Hepatocyte (in vitro differentiated cells): ENCODE measurements around the gene DCST1. TPM values are rescaled to one million over a fixed set of nuclear protein-coding genes. Genes with fewer than 3 reads are reported as not detected.

Experiments used
- DNase-seq: peaks from one replicate; pipeline ENCODE4 v3.0.0-alpha.2; 2016; ENCODE audit warnings: low spot score
- H2AFZ ChIP-seq: fragments of 200-600 bp; sonication (generic); 2 replicates; pipeline ENCODE4 v1.6.0; 2016; ENCODE audit warnings: antibody characterized with exemption, mild to moderate bottlenecking
- H3K27ac ChIP-seq: fragments of 200-600 bp; sonication (generic); 2 replicates; pipeline ENCODE4 v1.5.1; 2016; ENCODE audit warnings: mild to moderate bottlenecking
- H3K27me3 ChIP-seq: fragments of 200-600 bp; sonication (generic); 2 replicates; pipeline ENCODE4 v1.6.1; 2016
- H3K36me3 ChIP-seq: fragments of 200-600 bp; sonication (generic); replicated peaks from 2 replicates; pipeline ENCODE4 v1.5.1; 2016; ENCODE audit warnings: low read depth; ENCODE audit not compliant: insufficient read depth
- H3K4me1 ChIP-seq: fragments of 200-600 bp; sonication (generic); 2 replicates; pipeline ENCODE4 v1.5.1; 2016; ENCODE audit warnings: mild to moderate bottlenecking, moderate library complexity; ENCODE audit not compliant: insufficient read depth
- H3K4me2 ChIP-seq: fragments of 200-600 bp; sonication (generic); 2 replicates; pipeline ENCODE4 v1.6.0; 2016
- H3K4me3 ChIP-seq: fragments of 200-600 bp; sonication (generic); 2 replicates; pipeline ENCODE4 v1.5.1; 2016; ENCODE audit warnings: mild to moderate bottlenecking
- H3K79me2 ChIP-seq: fragments of 200-600 bp; sonication (generic); 2 replicates; pipeline ENCODE4 v1.6.0; 2017; ENCODE audit warnings: mild to moderate bottlenecking
- H3K9me2 ChIP-seq: fragments of 200-600 bp; sonication (generic); replicated peaks from 2 replicates; pipeline ENCODE4 v1.6.0; 2017; ENCODE audit warnings: mild to moderate bottlenecking; ENCODE audit not compliant: insufficient read depth
- H3K9me3 ChIP-seq: fragments of 200-600 bp; sonication (generic); 2 replicates; pipeline ENCODE4 v1.5.1; 2016; ENCODE audit warnings: low read depth, mild to moderate bottlenecking
- H4K20me1 ChIP-seq: fragments of 200-600 bp; sonication (generic); 2 replicates; pipeline ENCODE4 v1.6.0; 2016; ENCODE audit warnings: mild to moderate bottlenecking; ENCODE audit not compliant: insufficient read depth, poor library complexity, severe bottlenecking
- EZH2 ChIP-seq: fragments of 200-600 bp; sonication (generic); IDR thresholded peaks from 2 replicates; pipeline ENCODE4 v1.6.1; 2016; ENCODE audit warnings: antibody characterized with exemption, mild to moderate bottlenecking, borderline replicate concordance
- EZH2phosphoT487 ChIP-seq: fragments of 200-600 bp; sonication (generic); IDR thresholded peaks from one replicate; pipeline ENCODE4 v1.6.1; 2018; ENCODE audit warnings: antibody characterized with exemption, mild to moderate bottlenecking, low read depth, moderate library complexity; ENCODE audit not compliant: unreplicated experiment, severe bottlenecking
- WGBS: methylation state at CpG from one replicate; pipeline ENCODE4 v1.1.6; 2016; ENCODE audit warnings: low lambda C conversion rate; ENCODE audit errors: missing lambda C conversion rate; 5-methylcytosine and 5-hydroxymethylcytosine counted together
- polyA plus RNA-seq: library from polyadenylated mRNA; unstranded; fragments of >200 nt; fragmentation: Nextera tagmentation; extraction: Ambion mirVana; gene quantifications from 2 replicates; pipeline ENCODE4 v1.2.1, GENCODE V29; 2016
- total RNA-seq: library from RNA; depleted of rRNA; stranded (reverse); fragments of >200 nt; gene quantifications from 2 replicates; pipeline ENCODE4 v1.2.3, GENCODE V29; 2014
- TF ChIP-seq, protein P1 (sequence below): fragments of 200-600 bp; sonication (generic); IDR thresholded peaks from 2 replicates; pipeline ENCODE4 v1.5.1; 2016; ENCODE audit warnings: antibody characterized with exemption, mild to moderate bottlenecking; ENCODE audit not compliant: poor library complexity

The DCST1 gene
- total and polyA plus RNA-seq, 2 experiments from 2014 or later = 0.60 TPM; not detected in 1

DNA sequence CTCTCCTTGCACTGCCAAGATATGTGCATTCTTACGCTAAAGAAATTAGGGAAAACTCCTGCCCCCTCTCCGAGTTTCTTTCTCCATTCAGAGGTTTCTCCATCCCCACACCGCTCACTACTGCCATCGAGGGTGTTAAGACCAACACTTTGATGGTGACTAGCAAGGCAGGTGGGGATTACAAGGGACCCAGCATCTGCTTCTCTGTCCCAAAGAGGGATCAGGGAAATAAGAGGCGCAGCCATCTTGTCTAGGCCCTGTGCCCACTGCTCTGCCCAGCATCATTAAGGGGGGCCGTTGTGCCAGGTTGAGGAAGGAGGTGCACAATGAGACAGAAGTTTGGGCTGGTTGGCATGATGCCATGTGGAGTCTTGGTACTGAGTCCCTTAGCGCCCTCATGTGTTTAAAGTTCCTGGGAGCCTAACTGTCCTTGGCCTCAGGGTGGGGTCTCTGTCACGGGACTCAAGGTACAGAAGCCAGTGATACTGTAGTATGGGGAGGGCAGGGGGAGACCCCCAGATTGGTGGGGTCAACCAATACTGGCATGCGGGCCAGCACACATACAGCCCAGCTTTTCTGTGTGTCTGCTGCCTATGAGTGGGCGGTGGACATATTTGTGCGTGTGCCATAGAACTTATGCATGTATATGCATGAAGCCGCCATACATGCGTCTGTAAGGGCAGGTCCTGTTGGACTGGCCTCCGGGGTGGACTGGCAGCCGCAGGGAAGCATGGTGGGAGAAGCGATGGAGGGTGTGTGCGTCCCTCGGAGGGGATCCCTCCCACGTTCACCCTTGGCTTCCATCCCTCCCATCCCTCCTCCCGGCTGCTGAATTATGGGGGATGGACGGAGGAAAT, 50.5 kb downstream of the DCST1 start:
- no peaks in the 10 kb centered on the region for H3K9me3 ChIP-seq
- TF ChIP-seq, protein P1, sequence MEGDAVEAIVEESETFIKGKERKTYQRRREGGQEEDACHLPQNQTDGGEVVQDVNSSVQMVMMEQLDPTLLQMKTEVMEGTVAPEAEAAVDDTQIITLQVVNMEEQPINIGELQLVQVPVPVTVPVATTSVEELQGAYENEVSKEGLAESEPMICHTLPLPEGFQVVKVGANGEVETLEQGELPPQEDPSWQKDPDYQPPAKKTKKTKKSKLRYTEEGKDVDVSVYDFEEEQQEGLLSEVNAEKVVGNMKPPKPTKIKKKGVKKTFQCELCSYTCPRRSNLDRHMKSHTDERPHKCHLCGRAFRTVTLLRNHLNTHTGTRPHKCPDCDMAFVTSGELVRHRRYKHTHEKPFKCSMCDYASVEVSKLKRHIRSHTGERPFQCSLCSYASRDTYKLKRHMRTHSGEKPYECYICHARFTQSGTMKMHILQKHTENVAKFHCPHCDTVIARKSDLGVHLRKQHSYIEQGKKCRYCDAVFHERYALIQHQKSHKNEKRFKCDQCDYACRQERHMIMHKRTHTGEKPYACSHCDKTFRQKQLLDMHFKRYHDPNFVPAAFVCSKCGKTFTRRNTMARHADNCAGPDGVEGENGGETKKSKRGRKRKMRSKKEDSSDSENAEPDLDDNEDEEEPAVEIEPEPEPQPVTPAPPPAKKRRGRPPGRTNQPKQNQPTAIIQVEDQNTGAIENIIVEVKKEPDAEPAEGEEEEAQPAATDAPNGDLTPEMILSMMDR = peak; percentile 25
- no peak for TF ChIP-seq EZH2phosphoT487
- no peak for TF ChIP-seq EZH2
- no peak overlapping the region for H2AFZ ChIP-seq
- H4K20me1 ChIP-seq = peaks cover 2% of the 10 kb centered on the region
- no peaks in the 10 kb centered on the region for H3K36me3 ChIP-seq
- no peak overlapping the region for H3K27ac ChIP-seq
- DNase-seq = peak; percentile 52
- H3K9me2 ChIP-seq = no peaks in the 10 kb centered on the region
- H3K4me1 ChIP-seq = peaks cover 46% of the 10 kb centered on the region
- no peak overlapping the region for H3K4me3 ChIP-seq
- H3K4me2 ChIP-seq = peak overlapping the region; percentile 76
- H3K79me2 ChIP-seq = no peaks in the 10 kb centered on the region
- 38% methylated on average over 21 of the region's 21 CpGs for WGBS
- H3K27me3 ChIP-seq = peaks cover 48% of the 10 kb centered on the region

DNA sequence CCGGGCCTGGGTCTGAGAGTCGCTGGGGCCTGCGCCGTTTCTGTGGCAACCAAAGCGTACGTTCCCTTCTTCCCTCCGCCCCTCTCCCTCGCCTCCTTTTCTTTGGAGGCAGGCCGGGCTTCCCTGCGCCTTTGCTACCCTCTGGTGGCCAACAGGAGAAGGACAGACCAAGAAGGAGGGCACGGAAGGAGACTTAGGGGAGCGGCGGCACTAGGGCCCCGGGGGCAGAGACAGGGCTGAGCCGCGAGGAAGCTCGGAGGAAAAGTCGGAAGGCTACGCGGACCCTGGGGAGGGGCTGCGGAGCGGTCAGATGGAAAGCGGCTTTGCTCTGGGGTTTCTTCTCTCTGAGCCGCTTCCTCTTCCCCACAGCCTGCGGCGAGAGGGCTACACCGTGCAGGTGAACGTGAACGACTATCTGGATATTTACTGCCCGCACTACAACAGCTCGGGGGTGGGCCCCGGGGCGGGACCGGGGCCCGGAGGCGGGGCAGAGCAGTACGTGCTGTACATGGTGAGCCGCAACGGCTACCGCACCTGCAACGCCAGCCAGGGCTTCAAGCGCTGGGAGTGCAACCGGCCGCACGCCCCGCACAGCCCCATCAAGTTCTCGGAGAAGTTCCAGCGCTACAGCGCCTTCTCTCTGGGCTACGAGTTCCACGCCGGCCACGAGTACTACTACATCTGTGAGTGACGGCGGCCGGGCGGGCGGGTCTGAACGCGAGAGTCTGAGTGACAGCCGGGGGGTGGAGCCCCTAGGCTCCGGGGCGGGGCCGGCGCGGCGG, 51.3 kb downstream of the DCST1 start:
- Histone ChIP-seq H3K4me3 (peak overlapping the region; percentile 77), H3K27ac (peak overlapping the region; percentile 89), H3K36me3 (no peaks in the 10 kb centered on the region), H4K20me1 (peaks cover 2% of the 10 kb centered on the region), H3K9me2 (no peaks in the 10 kb centered on the region), H2AFZ (peak overlapping the region; percentile 87), H3K4me1 (peaks cover 38% of the 10 kb centered on the region), H3K27me3 (peaks cover 40% of the 10 kb centered on the region), H3K4me2 (peak overlapping the region; percentile 94), H3K79me2 (no peaks in the 10 kb centered on the region), H3K9me3 (no peaks in the 10 kb centered on the region)
- TF ChIP-seq, protein P1 = peak; percentile 97
- TF ChIP-seq EZH2 = no peak
- DNase-seq = peak; percentile 96
- WGBS = under 1% methylated on average over 62 of the region's 67 CpGs

DNA sequence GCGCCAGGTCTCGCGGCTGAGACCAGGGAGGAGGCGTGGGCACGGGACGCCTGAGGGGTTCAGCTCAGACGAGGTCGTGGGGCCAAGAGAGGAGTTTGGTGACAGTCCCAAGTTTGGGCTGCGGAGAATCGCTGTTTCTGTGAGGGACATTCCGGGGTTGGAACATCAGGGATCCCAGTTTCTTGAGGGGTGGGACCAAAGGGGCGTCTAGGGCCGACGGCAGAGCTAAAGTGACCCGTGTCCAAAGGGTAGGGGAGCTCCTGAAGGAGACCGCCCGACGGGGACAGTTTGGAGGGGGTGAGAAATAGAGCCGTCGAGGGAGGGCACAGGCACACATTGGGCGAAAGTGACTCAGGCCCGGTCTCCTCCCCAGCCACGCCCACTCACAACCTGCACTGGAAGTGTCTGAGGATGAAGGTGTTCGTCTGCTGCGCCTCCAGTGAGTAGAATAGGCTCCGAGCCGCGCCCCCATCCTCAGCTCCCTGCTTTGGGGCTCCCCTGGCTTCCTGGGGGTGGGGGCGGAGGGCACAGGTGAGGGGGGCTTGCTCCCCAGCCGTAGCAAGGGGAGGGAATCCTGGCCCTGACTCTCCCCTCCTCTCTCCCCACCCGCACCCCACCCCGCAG, 52.0 kb downstream of the DCST1 start:
- H3K4me2 ChIP-seq = peak overlapping the region; percentile 94
- 10% methylated on average over 21 of the region's 32 CpGs for WGBS
- H3K27me3 ChIP-seq = peaks cover 33% of the 10 kb centered on the region
- H2AFZ ChIP-seq = peak overlapping the region; percentile 87
- H3K4me1 ChIP-seq = peaks cover 32% of the 10 kb centered on the region
- no peaks in the 10 kb centered on the region for H3K79me2 ChIP-seq
- peaks cover 2% of the 10 kb centered on the region for H4K20me1 ChIP-seq
- no peaks in the 10 kb centered on the region for H3K9me3 ChIP-seq
- peak; percentile 83 for DNase-seq
- H3K36me3 ChIP-seq = no peaks in the 10 kb centered on the region
- TF ChIP-seq EZH2 (no peak), EZH2phosphoT487 (no peak)
- TF ChIP-seq, protein P1 = no peak
- peak overlapping the region; percentile 77 for H3K4me3 ChIP-seq
- H3K27ac ChIP-seq = peak overlapping the region; percentile 89
- H3K9me2 ChIP-seq = no peaks in the 10 kb centered on the region
